Ovary (tissue), 9 donors: ENCODE results near the gene PPP1R13B. TPM values are rescaled to one million over a fixed set of nuclear protein-coding genes. Genes with fewer than 3 reads are reported as not detected.
A peak's percentile ranks its signal among the peaks of the same experiment; 100 is the strongest.

Source experiments
- DNase-seq, 5 donors: peaks; one replicate each; pipeline ENCODE4 v3.0.0-alpha.2; 2019 to 2020
- H3K27ac ChIP-seq, 2 donors: fragments of 200-600 bp; one replicate each; pipeline versions ENCODE4 v1.5.1 to v1.8.0; 2019 to 2022
- H3K27me3 ChIP-seq: fragments of 200-600 bp; one replicate; pipeline ENCODE4 v1.8.0; 2022
- H3K36me3 ChIP-seq: fragments of 200-600 bp; sonication (generic); one replicate; pipeline ENCODE4 v1.5.1; 2019
- H3K4me1 ChIP-seq: one replicate; pipeline ENCODE4 v1.8.1; 2013; ENCODE audit warnings: mild to moderate bottlenecking, moderate library complexity; ENCODE audit not compliant: insufficient read depth
- H3K4me3 ChIP-seq: fragments of 200-600 bp; sonication (generic); one replicate; pipeline ENCODE4 v1.5.1; 2017
- H3K9me3 ChIP-seq, 2 donors: fragments of 200-600 bp in 1 of 2; sonication (generic) in 1 of 2; one replicate each; pipeline versions ENCODE4 v1.5.1 to v1.8.1; 2013 to 2019; ENCODE audit warnings: mild to moderate bottlenecking in 1 of 2, moderate library complexity in 1 of 2
- CTCF ChIP-seq, 3 donors: fragments of 450-650 bp in 2 of 3; fragments of 200-600 bp in 1 of 3; IDR thresholded peaks; one replicate each; pipeline versions ENCODE4 v1.5.1 to v1.8.0; 2016 to 2022; ENCODE audit warnings: antibody characterized with exemption in 3 of 3, mild to moderate bottlenecking in 1 of 3
- EP300 ChIP-seq: sonication (generic); formaldehyde crosslinking; IDR thresholded peaks from one replicate; pipeline ENCODE4 v1.6.1; 2017; ENCODE audit warnings: antibody characterized with exemption
- POLR2A ChIP-seq: fragments of 450-650 bp; IDR thresholded peaks from one replicate; pipeline ENCODE4 v1.6.1; 2017; ENCODE audit warnings: antibody characterized with exemption, mild to moderate bottlenecking, moderate library complexity
- WGBS, 3 donors: extraction: QIAGEN DNeasy Blood & Tissue Kit in 1 of 3; methylation state at CpG; one replicate each; pipeline versions ENCODE4 v1.1.5 to v1.1.7; 2013 to 2017; 5-methylcytosine and 5-hydroxymethylcytosine counted together
- intact Hi-C, 4 donors: fragments of 100-400 bp; cut with DNase I; formaldehyde crosslinking; loops; one replicate each; pipeline versions ENCODE4 v1.11.0 to v1.15.1; 2022 to 2023
- polyA plus RNA-seq, 2 donors: library from polyadenylated mRNA; stranded (reverse); fragments of 200-250 nt in 1 of 2; fragments of 350-450 nt in 1 of 2; fragmentation: Illumina TruSeq in 1 of 2; extraction: RNeasy Lipid Tissue Mini Kit (QIAGEN cat#74804) in 1 of 2; gene quantifications; one replicate each; pipeline ENCODE4 v1.2.3, GENCODE V29; 2013 to 2014
- total RNA-seq, 7 donors: library from RNA; depleted of rRNA in 2 of 7; stranded (reverse); fragments of >200 nt in 2 of 7; fragmentation: NEBNext Ultra II Directional in 3 of 7; extraction: Animal tissue kit (Norgen Biotek cat#: 25700) in 3 of 7; gene quantifications; one replicate each; pipeline versions ENCODE4 v1.1.0 to v1.2.4, GENCODE V29; 2016 to 2023
- donor health status: DM: no; HTN: no; CAD: no; lungs with moderate emphysema.
- donor health status: DM: no; HTN: no; CAD: no.
- donor health status: Bipolar disorder and iron deficiency.
- donor health status: DM: yes; HTN: yes; CAD: no.
- donor health status: DM: no; HTN: no; CAD: no.
- donor health status: DM: yes; HTN: yes; CAD: no.

The PPP1R13B gene
- total and polyA plus RNA-seq, 9 donors = 15.0 to 64.8 (median 35.3) TPM

DNA sequence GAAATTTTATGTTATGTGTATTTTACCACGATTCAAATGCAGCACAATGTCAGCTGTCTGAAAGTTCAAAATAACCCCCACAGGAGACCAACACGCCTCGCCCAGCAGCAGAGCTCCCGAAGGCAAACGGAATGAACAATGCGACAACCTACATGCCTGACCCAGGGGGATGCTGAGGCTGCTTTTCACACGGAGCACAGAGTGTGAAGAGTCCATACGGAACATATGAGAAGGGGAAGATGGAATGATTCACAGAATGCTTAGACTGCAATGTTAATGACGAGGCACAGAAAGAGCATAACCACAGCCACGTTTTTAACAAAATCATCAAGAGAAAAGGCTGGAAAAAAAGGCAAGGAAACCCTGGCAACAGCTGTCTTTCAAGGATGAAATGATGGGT, 109.2 kb downstream of the PPP1R13B start:
- DNase-seq = no peak
- peaks cover 38% of the 10 kb centered on the region for H3K4me1 ChIP-seq
- no peaks in the 10 kb centered on the region for H3K36me3 ChIP-seq

DNA sequence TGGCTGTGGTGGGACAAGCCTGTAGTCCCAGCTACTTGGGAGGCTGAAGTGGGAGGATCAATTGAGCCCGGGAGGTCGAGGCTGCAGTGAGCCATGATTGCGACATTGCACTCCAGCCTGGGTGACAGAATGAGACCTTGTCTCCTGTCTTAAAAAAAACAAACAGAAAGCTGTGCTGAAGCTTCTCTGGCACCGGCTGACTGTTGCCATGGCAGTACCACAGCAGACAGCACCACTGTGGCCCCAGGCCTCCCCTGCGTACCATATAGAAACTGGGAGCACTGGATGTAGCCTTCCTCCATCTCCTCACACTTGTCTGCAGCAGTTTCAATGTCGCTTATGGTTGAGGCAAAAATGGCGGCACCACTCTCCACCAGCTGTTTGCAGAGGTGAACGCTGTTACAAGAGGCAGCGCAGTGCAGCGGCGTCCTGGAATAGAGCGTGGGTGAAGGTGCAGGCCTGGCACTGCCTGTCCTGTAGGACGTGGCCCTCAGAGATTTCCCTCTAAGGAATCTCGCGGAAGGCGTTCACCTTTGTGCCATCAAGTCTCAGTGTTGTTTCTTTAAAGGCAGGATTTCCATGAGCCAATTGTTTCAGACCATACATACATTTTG, 109.8 kb downstream of the PPP1R13B start:
- H3K36me3 ChIP-seq = no peaks in the 10 kb centered on the region
- H3K27ac ChIP-seq = no peak overlapping the region
- intact Hi-C loops = loop anchor here in 1 of 4 donors (10.0 kb wide), 1 partner anchor 163 kb away; no protein-coding TSS in a partner anchor
- no peaks in the 10 kb centered on the region for H3K9me3 ChIP-seq
- 84 to 90% (median 85%) methylated on average over 16 of the region's 16 CpGs for WGBS, 3 donors
- no peak overlapping the region for H3K4me3 ChIP-seq
- peak in 1 of 5 donors; percentile 44 for DNase-seq
- peaks cover 38% of the 10 kb centered on the region for H3K4me1 ChIP-seq
- H3K27me3 ChIP-seq = no peaks in the 10 kb centered on the region
- no peak for TF ChIP-seq EP300
- TF ChIP-seq CTCF (IDR thresholded peaks at IDR 0.05) = no peak
- no peak for TF ChIP-seq POLR2A

More for the DNA sequence above, 109.2 kb downstream of the PPP1R13B start:
- intact Hi-C loops = loop anchor here in 1 of 4 donors (10.0 kb wide), 1 partner anchor 163 kb away; no protein-coding TSS in a partner anchor
- Histone ChIP-seq H3K9me3 (no peaks in the 10 kb centered on the region), H3K4me3 (no peak overlapping the region), H3K27ac (no peak overlapping the region), H3K27me3 (no peaks in the 10 kb centered on the region)
- TF ChIP-seq EP300 = no peak
- TF ChIP-seq CTCF (IDR thresholded peaks at IDR 0.05) = no peak
- no peak for TF ChIP-seq POLR2A
- 70 to 79% (median 73%) methylated on average over 10 of the region's 10 CpGs for WGBS, 3 donors

DNA sequence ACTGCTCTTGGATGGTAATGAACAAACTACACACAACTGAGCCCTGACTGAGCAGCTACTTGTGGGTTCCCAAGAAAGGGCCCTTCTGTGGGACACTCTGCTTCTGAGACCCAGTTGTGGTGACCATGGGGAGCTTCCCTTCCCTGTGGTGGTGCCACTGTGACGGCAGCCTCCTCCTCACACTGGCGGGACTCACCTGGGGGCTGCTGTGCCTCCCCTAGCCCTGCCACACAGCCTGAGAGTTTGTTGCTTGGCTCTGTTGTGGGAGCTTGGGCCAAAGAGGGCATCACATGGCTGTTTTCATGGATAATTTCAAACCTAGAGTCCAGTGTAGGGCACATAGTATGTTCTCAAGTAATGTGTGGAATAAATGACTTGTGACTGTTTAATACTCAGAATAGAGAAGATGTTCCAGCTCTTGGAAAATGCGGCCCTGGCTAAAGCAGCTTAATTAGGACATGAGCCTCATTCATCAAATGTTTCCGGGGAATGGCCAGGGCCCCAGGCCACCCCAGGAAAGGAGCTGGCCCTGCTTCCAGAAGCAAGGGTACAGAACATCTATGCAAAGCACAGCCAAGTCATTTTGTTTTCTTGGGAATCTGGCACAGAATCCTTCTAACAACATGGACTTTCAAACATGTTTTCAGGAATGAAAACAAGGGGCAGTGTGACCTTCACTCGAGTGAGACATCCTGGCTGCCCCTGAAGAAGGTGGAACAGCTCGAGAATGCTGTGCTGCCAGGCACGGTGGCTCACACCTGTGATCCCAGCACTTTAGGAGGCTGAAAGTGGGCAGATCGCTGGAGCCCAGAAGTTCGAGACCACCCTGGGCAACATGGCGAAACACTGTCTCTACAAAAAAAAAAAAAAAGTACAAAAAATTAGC, 110.6 kb downstream of the PPP1R13B start:
- no peaks in the 10 kb centered on the region for H3K9me3 ChIP-seq
- no peak overlapping the region for H3K27ac ChIP-seq
- no peaks in the 10 kb centered on the region for H3K27me3 ChIP-seq
- TF ChIP-seq EP300 = no peak
- no peak for TF ChIP-seq CTCF (IDR thresholded peaks at IDR 0.05)
- no peak for TF ChIP-seq POLR2A
- no peaks in the 10 kb centered on the region for H3K36me3 ChIP-seq
- DNase-seq = peak in 4 of 5 donors; percentile 68 to 76 (median 72)
- WGBS, 3 donors = 26 to 37% (median 27%) methylated on average over 10 of the region's 10 CpGs
- no peak overlapping the region for H3K4me3 ChIP-seq
- peaks cover 32% of the 10 kb centered on the region for H3K4me1 ChIP-seq
- intact Hi-C loops = loop anchor here in 1 of 4 donors (10.0 kb wide), 1 partner anchor 162 kb away; no protein-coding TSS in a partner anchor

DNA sequence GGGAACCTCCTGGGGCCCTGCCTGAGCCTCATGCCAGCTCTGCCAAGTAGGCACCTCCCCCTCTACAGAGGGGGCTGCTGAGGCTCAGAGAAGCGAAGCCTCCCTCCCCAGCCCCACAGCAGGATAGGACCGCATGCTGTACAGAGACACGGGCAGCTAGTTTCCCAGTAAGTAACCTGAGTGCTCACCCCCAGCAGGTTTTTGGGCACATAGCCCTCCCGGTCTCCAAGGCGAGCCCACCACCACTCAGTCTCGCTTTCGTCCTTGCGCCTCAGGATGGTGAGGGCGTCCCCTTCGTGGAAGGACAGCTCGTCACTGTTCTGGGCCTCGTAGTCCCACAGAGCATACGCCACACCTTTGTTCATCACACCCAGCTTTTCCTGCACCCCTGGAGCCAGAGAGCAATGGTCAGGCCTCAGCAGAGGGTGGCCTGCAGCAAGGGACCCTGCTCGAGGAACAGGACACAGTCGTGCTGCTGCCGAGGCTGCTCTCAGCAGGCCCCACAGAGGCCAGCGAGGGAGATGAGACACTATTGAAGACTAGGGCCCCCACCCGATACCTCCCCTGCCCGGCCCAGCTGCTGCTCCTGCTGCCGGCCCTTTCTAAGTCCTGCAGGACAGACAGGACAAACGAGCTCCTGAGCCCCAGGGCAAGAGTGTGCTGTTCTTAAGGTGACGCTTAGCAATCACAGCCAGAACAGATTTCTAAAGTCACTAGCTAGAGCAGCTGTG, 111.4 kb downstream of the PPP1R13B start:
- intact Hi-C loops = loop anchor here in 1 of 4 donors (10.0 kb wide), 1 partner anchor 161 kb away; no protein-coding TSS in a partner anchor
- no peak overlapping the region for H3K4me3 ChIP-seq
- H3K36me3 ChIP-seq = no peaks in the 10 kb centered on the region
- DNase-seq = peak in 2 of 5 donors; percentile 21 to 41
- no peak overlapping the region for H3K27ac ChIP-seq
- H3K9me3 ChIP-seq = no peaks in the 10 kb centered on the region
- peaks cover 25% of the 10 kb centered on the region for H3K4me1 ChIP-seq
- no peaks in the 10 kb centered on the region for H3K27me3 ChIP-seq
- 68 to 82% (median 71%) methylated on average over 21 to 22 of the region's 22 CpGs for WGBS, 3 donors
- no peak for TF ChIP-seq CTCF (IDR thresholded peaks at IDR 0.05)
- no peak for TF ChIP-seq EP300
- no peak for TF ChIP-seq POLR2A
